ENCODE measurements around the gene MACF1.
"Not testable (repeated sequence)": the region's sequence is repeated elsewhere in the genome, so short reads cannot be mapped to it uniquely, and the experiment has no call there.

Gene MACF1

DNA sequence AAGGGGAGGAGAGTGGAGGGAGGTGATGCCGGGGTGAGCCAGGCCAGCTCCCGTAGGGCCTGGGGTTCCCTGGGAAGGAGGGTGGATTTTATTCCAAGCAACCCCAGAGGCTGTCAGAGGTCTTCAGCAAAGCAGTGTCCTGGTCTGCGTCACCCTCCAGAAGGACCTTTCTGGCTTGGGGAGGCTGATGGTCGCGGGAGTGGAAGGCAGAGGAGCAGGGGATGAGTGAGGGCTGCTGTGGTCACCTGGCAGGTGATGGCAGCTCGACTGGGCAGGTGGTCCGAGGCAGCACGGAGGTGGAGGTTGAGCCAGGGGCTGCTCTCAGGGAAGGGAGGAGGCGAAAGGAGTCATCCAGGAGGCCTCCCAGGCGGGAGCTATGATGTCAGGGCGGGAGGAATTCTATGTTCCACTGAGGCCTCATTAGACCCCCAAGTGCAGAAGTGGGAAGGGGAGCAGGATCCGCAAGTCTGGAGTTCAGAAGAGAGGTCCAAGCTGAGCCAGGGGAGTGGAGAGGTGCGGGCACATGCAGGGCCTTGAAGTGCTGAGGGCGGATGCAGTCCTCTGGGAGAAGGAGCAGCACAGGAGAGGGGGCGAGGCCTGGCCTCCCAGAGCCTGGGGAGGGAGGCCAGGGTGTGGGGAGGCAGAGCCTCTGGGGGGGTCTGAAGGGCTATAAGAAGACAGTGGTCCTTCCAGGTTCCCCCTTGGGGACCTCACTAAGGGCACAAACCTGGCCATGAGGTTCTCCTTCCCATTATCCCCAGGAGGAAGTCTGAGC is 320.3 kb downstream of the MACF1 start:
- no peak for DNase-seq

DNA sequence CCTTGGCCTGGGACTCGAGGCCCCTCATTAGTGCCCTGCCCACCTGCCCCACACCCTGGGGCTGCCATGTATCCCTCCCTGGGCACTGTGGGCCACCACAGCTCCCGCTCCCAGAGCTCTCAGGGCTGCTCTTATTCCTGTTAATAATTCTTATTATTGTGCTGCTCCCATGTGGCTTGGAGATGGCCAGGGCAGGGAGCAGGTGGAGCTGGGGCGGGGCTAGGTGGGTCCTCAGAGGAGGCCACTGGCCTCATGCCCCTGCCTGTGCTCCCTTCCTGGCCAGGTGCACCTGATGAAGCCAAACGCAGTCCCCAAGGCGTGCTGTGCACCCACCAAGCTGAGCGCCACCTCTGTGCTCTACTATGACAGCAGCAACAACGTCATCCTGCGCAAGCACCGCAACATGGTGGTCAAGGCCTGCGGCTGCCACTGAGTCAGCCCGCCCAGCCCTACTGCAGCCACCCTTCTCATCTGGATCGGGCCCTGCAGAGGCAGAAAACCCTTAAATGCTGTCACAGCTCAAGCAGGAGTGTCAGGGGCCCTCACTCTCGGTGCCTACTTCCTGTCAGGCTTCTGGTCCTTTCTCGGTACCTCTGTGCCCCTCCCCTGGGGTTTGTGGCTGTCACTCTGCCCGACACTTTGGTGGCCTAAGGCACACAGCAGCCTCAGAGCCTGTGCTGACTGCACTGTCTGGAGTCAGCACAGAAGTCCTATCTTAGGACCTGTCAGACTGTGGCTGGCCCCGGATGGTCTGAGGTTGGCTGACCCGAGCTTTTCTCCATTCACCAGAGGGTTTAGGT is 321.1 kb downstream of the MACF1 start:
- DNase-seq = no peak

DNA sequence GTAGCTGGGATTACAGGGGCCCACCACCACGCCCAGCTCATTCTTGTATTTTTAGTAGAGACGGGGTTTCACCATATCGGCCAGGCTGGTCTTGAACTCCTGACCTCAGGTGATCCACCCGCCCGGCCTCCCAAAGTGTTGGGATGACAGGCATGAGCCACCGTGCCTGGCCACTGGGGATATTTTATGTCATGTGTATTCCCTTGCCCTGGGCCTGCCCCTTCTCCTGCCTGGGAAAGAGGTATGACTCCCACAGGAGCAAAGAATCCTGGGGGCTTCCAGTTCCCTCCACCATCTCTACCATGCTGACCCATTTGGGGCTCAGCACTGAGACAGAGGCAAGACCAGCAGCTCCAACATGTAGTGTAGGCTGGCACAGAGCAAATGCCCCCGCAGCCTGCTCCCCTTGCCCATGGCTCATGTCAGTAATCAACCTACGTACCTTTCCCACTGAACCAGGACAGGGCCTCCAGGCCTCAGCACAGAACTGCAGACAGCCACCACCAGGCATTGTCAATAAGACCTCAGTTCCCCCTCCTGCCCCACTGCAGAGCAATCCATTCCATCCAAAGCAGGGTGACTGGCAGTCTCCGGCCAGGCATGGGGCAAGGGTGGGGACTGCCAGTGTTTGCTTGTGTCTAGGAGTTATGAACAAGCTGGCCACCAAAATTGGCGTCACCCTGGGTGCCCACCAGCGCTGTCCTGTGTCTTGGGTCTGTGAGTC is 322.1 kb downstream of the MACF1 start:
- no peak for DNase-seq

DNA sequence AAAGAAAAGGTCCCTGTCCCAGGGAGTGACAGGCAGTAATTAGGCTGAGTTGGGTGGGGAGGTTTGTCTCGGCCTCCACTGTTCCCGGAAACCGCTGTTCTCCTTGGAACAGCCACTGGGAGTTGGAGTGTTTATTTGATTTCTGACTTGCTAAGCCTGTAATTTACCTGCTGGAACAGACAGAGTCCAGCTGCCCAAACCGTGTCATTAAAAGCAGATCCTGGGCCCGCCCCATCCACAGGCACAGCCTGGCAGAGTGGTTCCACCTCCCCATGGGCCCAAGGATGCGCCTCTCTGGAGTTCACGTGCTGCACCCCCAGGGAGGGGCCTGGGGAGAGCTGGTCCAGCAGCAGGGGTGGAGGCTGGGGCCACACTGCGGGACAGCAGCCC is 322.7 kb downstream of the MACF1 start:
- not testable (repeated sequence) for DNase-seq

DNA sequence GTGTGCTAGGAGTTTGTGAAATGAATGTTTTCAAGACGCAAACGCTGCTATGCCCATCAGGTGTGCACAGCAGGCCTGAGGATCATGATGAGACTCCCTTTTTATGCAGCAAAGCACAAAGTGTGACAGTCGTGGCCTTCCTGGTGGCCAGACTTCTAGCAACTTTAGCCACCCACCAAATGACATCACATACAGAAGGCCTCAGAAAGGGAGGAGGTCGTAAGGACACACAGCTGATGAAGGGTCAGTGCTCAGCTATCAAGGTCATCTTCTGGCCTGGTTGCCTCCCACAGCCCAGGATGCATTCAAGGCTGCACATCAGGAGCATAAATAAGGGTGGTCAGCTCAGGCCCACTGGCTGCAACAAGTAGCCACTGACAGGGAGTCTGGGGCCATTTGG is 323.6 kb downstream of the MACF1 start:
- no peak for DNase-seq

DNA sequence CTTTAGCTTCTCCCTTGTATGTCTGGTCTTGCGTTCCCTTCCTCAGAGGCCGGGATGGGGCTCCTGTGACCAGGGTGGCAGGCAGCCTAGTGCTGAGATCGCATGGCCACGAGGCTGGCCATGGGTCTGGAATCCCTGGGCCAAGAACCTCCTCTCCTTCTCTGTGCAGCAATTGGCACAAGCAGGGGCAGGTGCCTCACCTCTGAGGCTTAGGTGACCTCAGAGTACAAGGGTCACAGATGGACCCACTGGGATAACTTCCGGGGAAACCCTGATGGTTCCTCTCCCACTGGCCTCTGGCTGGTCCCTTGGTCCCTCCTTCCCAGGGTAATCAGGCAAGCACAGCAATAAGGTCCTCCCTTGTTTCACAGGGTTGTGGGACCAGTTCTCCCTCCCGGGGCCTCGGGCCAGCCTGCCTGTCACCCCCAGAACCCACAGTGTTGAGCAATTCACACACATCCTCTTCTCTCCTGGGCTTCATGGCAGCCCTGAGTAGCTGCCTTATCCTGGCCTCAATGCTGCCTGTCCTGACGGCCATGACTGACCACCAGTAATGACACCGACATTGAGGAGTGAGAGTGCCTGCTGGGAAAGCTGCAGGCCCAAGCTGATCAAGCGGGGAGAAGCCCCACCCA is 325.5 kb downstream of the MACF1 start:
- DNase-seq = no peak

DNA sequence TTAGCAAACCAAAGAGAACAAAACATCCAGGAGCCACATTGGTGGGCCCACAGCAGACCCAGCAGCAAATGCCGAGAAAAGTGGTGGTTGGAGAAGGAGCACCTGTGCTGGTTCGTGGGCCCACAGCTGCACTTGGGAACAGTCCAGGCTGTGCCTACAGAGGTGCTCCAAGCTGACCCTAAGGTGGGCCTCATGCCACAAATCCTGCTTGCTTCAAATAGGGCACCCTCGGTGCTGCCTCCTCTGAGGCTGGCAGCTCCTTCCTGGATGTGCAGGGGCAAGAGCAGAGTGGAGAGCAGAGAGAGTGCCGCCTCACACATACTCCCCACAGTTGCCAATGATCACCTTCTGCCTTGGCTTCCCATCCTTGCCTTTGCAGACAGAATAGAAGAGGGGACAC is 327.0 kb downstream of the MACF1 start:
- DNase-seq = no peak

DNA sequence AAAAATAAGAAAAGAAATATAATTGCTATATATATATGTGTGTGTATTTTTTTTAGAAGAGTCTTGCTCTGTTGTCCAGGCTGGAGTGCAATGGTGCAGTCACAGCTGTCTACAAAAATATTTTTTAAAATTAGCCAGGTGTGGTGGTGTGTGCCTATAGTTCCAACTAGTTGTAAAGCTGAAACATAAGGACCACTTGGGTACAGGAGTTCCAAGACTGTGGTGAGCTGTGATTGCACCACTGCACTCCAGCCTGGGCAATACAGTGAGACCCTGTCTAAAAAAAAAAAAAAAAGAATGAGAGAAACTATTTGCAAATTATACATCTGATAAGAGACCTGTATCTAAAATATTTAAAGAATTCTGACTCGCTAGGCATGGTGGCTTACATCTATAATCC is 328.9 kb downstream of the MACF1 start:
- DNase-seq = no peak

All from stimulated activated CD4-positive, alpha-beta T cell treated with anti-CD3 and anti-CD28 coated beads, Interleukin-12 subunit alpha, Interleukin-12 subunit beta, amount 100 ng/mL, for 4 hours (primary cell).